H1 (cell line): ENCODE data around the gene LYL1. TPM values are rescaled to one million over a fixed set of nuclear protein-coding genes. Genes with fewer than 3 reads are reported as not detected.

Source experiments
- CREB1 ChIP-seq: IDR thresholded peaks from 2 replicates; pipeline ENCODE4 v1.6.1; 2012; ENCODE audit warnings: inconsistent platforms
- polyA plus RNA-seq, 7 experiments: library from polyadenylated mRNA; depleted of rRNA in 3 of 7; stranded (reverse) in 5 of 7; unstranded in 2 of 7; fragments of >200 nt in 5 of 7; fragments of 200-250 nt in 2 of 7; gene quantifications; 1 replicate in 5 of 7; 2 replicates in 1 of 7; 4 replicates in 1 of 7; pipeline versions ENCODE4 v1.2.1 to v1.2.3, GENCODE V29; 2011 to 2013; ENCODE audit warnings: missing spikeins in 2 of 7, mixed read lengths in 2 of 7
- total RNA-seq: library from RNA; stranded (reverse); fragmentation: NEBNext Ultra II Directional; extraction: Animal tissue kit (Norgen Biotek cat#: 25700); gene quantifications from 2 replicates; pipeline ENCODE4 v1.2.1, GENCODE V29; 2021

The LYL1 gene
- total and polyA plus RNA-seq, 2 of the 8 experiments (the other 6 are each of a cell fraction or from before 2014, with no cell fraction given) = 0.58 to 0.76 TPM

GRCh38 chr19:13122275-13122878 is 19.7 kb upstream of the LYL1 start (continued):
- no peak for TF ChIP-seq CREB1
